Smooth muscle cell (in vitro differentiated cells): ENCODE measurements around the gene SHC2. TPM values are rescaled to one million over a fixed set of nuclear protein-coding genes. Genes with fewer than 3 reads are reported as not detected.
"Not testable (repeated sequence)": the region's sequence is repeated elsewhere in the genome, so short reads cannot be mapped to it uniquely, and the experiment has no call there.

ENCODE experiments used
- DNase-seq: peaks from one replicate; lab custom pipeline; 2025; ENCODE audit not compliant: unreplicated experiment; lab: John Stamatoyannopoulos, UW
- H2AFZ ChIP-seq: fragments of 200-600 bp; sonication (generic); 2 replicates; pipeline ENCODE4 v1.6.0; 2016; ENCODE audit warnings: antibody characterized with exemption, low read depth, mild to moderate bottlenecking
- H3F3A ChIP-seq: fragments of 200-600 bp; sonication (generic); 2 replicates; pipeline ENCODE4 v1.6.0; 2017; ENCODE audit warnings: antibody characterized with exemption, low read depth
- H3K27ac ChIP-seq: fragments of 200-600 bp; sonication (generic); 2 replicates; pipeline ENCODE4 v1.5.1; 2016; ENCODE audit warnings: low read depth, mild to moderate bottlenecking
- H3K27me3 ChIP-seq: fragments of 200-600 bp; sonication (generic); 2 replicates; pipeline ENCODE4 v1.6.1; 2016; ENCODE audit warnings: low read depth, mild to moderate bottlenecking
- H3K36me3 ChIP-seq: fragments of 200-600 bp; sonication (generic); 2 replicates; pipeline ENCODE4 v1.5.1; 2016; ENCODE audit warnings: low read depth
- H3K4me1 ChIP-seq: fragments of 200-600 bp; sonication (generic); 2 replicates; pipeline ENCODE4 v1.5.1; 2016; ENCODE audit warnings: low read depth
- H3K4me2 ChIP-seq: fragments of 200-600 bp; sonication (generic); 2 replicates; pipeline ENCODE4 v1.6.0; 2016; ENCODE audit warnings: mild to moderate bottlenecking
- H3K4me3 ChIP-seq: fragments of 200-600 bp; sonication (generic); 2 replicates; pipeline ENCODE4 v1.5.1; 2016; ENCODE audit warnings: mild to moderate bottlenecking
- H3K79me2 ChIP-seq: fragments of 200-600 bp; sonication (generic); 2 replicates; pipeline ENCODE4 v1.6.0; 2016; ENCODE audit warnings: low read depth, mild to moderate bottlenecking
- H3K9ac ChIP-seq: fragments of 200-600 bp; sonication (generic); 2 replicates; pipeline ENCODE4 v1.6.0; 2016; ENCODE audit warnings: low read depth
- H3K9me3 ChIP-seq: fragments of 200-600 bp; sonication (generic); replicated peaks from 2 replicates; pipeline ENCODE4 v1.5.1; 2016; ENCODE audit warnings: low read depth
- H4K20me1 ChIP-seq: fragments of 200-600 bp; sonication (generic); 2 replicates; pipeline ENCODE4 v1.6.0; 2016; ENCODE audit warnings: low read depth
- CTCF ChIP-seq: fragments of 200-600 bp; sonication (generic); IDR thresholded peaks from 2 replicates; pipeline ENCODE4 v1.5.1; 2017; ENCODE audit warnings: borderline replicate concordance, mild to moderate bottlenecking, antibody characterized with exemption; ENCODE audit not compliant: insufficient read depth, poor library complexity, severe bottlenecking
- WGBS: methylation state at CpG from one replicate; pipeline ENCODE4 v1.1.7; 2016; ENCODE audit warnings: low lambda C conversion rate; 5-methylcytosine and 5-hydroxymethylcytosine counted together
- polyA plus RNA-seq: library from polyadenylated mRNA; unstranded; fragments of >200 nt; fragmentation: Nextera tagmentation; extraction: Ambion mirVana; gene quantifications from 2 replicates; pipeline ENCODE4 v1.2.1, GENCODE V29; 2016
- total RNA-seq: library from RNA; depleted of rRNA; stranded (reverse); fragments of >200 nt; gene quantifications from 2 replicates; pipeline ENCODE4 v1.2.3, GENCODE V29; 2014

SHC2 gene
- total and polyA plus RNA-seq, 2 experiments from 2014 or later, result 15.6 to 29.3 TPM

GRCh38 chr19:395467-395866 is 65.4 kb downstream of the SHC2 start:
- H3K4me1 ChIP-seq, result no peaks in the 10 kb centered on the region
- no peak for DNase-seq
- TF ChIP-seq CTCF, result no peak
- H3K27ac ChIP-seq, result no peak overlapping the region
- H2AFZ ChIP-seq, result no peak overlapping the region
- WGBS, result 91% methylated on average over 5 of the region's 5 CpGs
- H3K9me3 ChIP-seq, result no peaks in the 10 kb centered on the region
- H3F3A ChIP-seq, result no peaks in the 10 kb centered on the region
- H3K36me3 ChIP-seq, result no peaks in the 10 kb centered on the region
- no peaks in the 10 kb centered on the region for H4K20me1 ChIP-seq
- H3K4me3 ChIP-seq, result no peak overlapping the region
- H3K9ac ChIP-seq, result no peak overlapping the region
- no peaks in the 10 kb centered on the region for H3K27me3 ChIP-seq
- H3K79me2 ChIP-seq, result no peaks in the 10 kb centered on the region
- no peak overlapping the region for H3K4me2 ChIP-seq

- H3F3A ChIP-seq, H3K27ac ChIP-seq, H3K4me2 ChIP-seq, H3K9ac ChIP-seq, H2AFZ ChIP-seq, H3K4me1 ChIP-seq, H3K79me2 ChIP-seq, H3K36me3 ChIP-seq, H3K27me3 ChIP-seq, DNase-seq, H3K9me3 ChIP-seq, H4K20me1 ChIP-seq, H3K4me3 ChIP-seq: not testable (repeated sequence)
- WGBS, result 100% methylated on average over 1 of the region's 1 CpG
Observed at GRCh38 chr19:394857-395256, 66.0 kb downstream of the SHC2 start.

- H3K27me3 ChIP-seq, H3K79me2 ChIP-seq, H3K9ac ChIP-seq, H3K4me1 ChIP-seq, H3F3A ChIP-seq, H3K36me3 ChIP-seq, H3K9me3 ChIP-seq, H4K20me1 ChIP-seq, DNase-seq, H3K27ac ChIP-seq, H3K4me3 ChIP-seq, H3K4me2 ChIP-seq, H2AFZ ChIP-seq: not testable (repeated sequence)
Observed at GRCh38 chr19:393560-393959, 67.3 kb downstream of the SHC2 start.

GRCh38 chr19:392375-392970 is 68.4 kb downstream of the SHC2 start:
- no peak for DNase-seq
- no peaks in the 10 kb centered on the region for H3K36me3 ChIP-seq
- H2AFZ ChIP-seq, result no peak overlapping the region
- no peaks in the 10 kb centered on the region for H3K9me3 ChIP-seq
- no peak overlapping the region for H3K4me3 ChIP-seq
- H4K20me1 ChIP-seq, result no peaks in the 10 kb centered on the region
- no peak overlapping the region for H3K9ac ChIP-seq
- no peaks in the 10 kb centered on the region for H3F3A ChIP-seq
- H3K4me1 ChIP-seq, result no peaks in the 10 kb centered on the region
- TF ChIP-seq CTCF, result no peak
- WGBS, result 78% methylated on average over 17 of the region's 17 CpGs
- no peaks in the 10 kb centered on the region for H3K27me3 ChIP-seq
- H3K79me2 ChIP-seq, result no peaks in the 10 kb centered on the region
- no peak overlapping the region for H3K27ac ChIP-seq
- no peak overlapping the region for H3K4me2 ChIP-seq

- no peak overlapping the region for H3K9ac ChIP-seq
- no peak overlapping the region for H3K4me3 ChIP-seq
- no peaks in the 10 kb centered on the region for H3K36me3 ChIP-seq
- no peaks in the 10 kb centered on the region for H3K79me2 ChIP-seq
- H3K9me3 ChIP-seq, result no peaks in the 10 kb centered on the region
- H3K27ac ChIP-seq, result no peak overlapping the region
- no peak for TF ChIP-seq CTCF
- DNase-seq, result no peak
- no peaks in the 10 kb centered on the region for H4K20me1 ChIP-seq
- H3K4me1 ChIP-seq, result no peaks in the 10 kb centered on the region
- no peaks in the 10 kb centered on the region for H3K27me3 ChIP-seq
- no peaks in the 10 kb centered on the region for H3F3A ChIP-seq
- WGBS, result 94% methylated on average over 29 of the region's 30 CpGs
- H3K4me2 ChIP-seq, result no peak overlapping the region
- no peak overlapping the region for H2AFZ ChIP-seq
Observed at GRCh38 chr19:391726-392374, 69.0 kb downstream of the SHC2 start.
